ENCODE data around the gene MPC2.

Gene MPC2

DNA sequence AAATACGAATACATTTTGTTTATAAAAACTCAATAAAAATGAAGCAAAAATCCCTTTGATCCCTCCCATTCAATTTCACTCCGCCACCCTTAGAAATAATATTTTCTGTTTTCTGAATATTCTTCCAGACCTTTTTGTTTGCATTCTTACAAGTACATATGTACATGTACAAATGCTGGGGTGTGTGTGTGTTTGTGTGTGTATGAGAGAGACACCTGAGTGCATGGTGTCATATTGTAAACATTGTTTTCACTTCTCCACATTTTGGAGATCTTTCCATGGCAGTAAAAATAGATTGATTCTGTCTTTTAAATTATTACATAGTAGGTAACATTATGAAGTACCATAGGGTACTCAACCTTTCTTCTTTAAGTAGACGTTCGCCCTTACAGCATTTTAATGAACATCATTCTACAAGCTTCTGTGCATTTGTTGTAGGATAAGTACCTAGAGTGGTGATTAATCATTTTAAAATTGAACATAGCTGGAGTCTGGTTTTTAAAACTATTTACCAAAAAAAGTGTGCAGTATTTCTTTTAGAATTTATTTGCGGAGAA, 1.3 kb upstream of the MPC2 start:
- Histone ChIP-seq H3K4me3 (replicated peaks; ENCODE audit: low read depth, low read length) (peak overlapping the region; percentile 78), H3K27me3 (replicated peaks; ENCODE audit: control insufficient read depth, insufficient read depth, low read length) (no peaks in the 10 kb centered on the region), H3K36me3 (ENCODE audit: control insufficient read depth, insufficient read depth, low read length) (no peaks in the 10 kb centered on the region)
- TF ChIP-seq, protein P1, sequence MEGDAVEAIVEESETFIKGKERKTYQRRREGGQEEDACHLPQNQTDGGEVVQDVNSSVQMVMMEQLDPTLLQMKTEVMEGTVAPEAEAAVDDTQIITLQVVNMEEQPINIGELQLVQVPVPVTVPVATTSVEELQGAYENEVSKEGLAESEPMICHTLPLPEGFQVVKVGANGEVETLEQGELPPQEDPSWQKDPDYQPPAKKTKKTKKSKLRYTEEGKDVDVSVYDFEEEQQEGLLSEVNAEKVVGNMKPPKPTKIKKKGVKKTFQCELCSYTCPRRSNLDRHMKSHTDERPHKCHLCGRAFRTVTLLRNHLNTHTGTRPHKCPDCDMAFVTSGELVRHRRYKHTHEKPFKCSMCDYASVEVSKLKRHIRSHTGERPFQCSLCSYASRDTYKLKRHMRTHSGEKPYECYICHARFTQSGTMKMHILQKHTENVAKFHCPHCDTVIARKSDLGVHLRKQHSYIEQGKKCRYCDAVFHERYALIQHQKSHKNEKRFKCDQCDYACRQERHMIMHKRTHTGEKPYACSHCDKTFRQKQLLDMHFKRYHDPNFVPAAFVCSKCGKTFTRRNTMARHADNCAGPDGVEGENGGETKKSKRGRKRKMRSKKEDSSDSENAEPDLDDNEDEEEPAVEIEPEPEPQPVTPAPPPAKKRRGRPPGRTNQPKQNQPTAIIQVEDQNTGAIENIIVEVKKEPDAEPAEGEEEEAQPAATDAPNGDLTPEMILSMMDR (IDR thresholded peaks at IDR 0.05; ENCODE audit: insufficient read depth, low read length, poor library complexity, severe bottlenecking): no peak
- DNase-seq (ENCODE audit: extremely low read depth, insufficient read length): no peak

DNA sequence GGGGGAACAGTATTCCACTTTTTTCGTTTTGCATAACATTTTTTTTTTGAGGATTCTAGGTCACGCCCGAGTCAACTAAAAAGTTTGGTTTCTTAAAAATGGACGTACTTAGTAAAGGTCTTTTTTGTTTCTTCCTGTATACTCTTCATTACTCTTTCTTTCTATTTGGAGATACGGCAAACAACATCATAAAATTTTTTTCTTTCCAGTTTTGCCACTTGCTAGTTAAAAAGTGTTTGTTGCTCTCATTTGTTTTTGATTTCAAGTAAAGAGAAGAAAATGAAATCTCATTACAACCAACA, 788 bp upstream of the MPC2 start:
- H3K27me3 ChIP-seq (replicated peaks; ENCODE audit: control insufficient read depth, insufficient read depth, low read length): no peaks in the 10 kb centered on the region
- TF ChIP-seq, protein P1 (IDR thresholded peaks at IDR 0.05; ENCODE audit: insufficient read depth, low read length, poor library complexity, severe bottlenecking): no peak
- DNase-seq (ENCODE audit: extremely low read depth, insufficient read length): no peak
- H3K4me3 ChIP-seq (replicated peaks; ENCODE audit: low read depth, low read length): peak overlapping the region; percentile 78
- H3K36me3 ChIP-seq (ENCODE audit: control insufficient read depth, insufficient read depth, low read length): no peaks in the 10 kb centered on the region

DNA sequence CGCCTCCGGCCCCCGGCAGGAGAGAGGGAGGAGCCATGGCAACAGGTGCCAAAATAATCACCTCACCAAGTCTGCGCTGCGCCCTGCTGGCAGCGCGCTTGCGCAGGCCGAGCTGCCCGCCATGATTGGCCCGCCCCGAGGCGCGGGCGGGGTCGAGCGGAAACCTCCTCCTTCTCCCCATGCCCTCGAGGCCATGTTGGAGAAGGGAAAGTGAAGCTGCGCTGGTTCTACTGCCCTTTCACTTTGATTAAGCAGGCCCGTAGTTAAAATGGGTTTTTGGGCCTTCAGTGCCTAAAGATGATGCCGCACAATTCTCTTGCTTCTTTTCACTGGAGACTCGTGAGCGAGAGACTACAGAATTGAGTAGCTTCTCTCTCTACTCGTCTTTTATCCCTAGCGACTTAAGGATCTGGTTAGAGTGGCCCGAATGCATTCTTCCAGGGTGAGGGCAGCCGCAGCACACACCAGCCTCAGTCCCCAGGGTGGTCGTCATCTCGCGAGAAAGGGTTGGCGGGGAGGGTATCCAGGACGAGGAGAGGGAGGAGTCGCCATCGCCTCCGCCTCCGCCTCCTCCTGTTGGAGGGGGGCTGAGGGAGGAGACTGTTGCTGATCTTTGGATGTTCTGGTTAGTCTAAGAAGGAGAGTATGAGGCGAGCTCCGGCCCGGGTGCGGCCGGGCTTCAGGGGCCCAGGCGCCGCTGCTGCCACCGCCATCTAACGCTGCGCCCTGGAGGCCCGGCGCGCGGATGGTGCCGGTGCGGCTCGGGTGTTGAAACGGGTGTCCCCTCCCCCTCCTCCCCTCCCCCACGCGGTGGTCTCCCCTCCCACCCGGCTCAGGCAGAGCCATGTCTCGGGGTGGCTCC, 573 bp downstream of the MPC2 start, which contains the start of gene DCAF6:
TSS of gene DCAF6 (plus strand) at position 616 of the 862 bp plus-strand sequence. CDS start at position 845, 229 bp downstream.
- Histone ChIP-seq H3K27me3 (replicated peaks; ENCODE audit: control insufficient read depth, insufficient read depth, low read length) (no peaks in the 10 kb centered on the region), H3K4me3 (replicated peaks; ENCODE audit: low read depth, low read length) (peak within 1 kb of the TSS; percentile 78), H3K36me3 (ENCODE audit: control insufficient read depth, insufficient read depth, low read length) (no peaks in the 10 kb centered on the region)
- peak; percentile 100 for DNase-seq (ENCODE audit: extremely low read depth, insufficient read length)
- TF ChIP-seq, protein P1 (IDR thresholded peaks at IDR 0.05; ENCODE audit: insufficient read depth, low read length, poor library complexity, severe bottlenecking): no peak

DNA sequence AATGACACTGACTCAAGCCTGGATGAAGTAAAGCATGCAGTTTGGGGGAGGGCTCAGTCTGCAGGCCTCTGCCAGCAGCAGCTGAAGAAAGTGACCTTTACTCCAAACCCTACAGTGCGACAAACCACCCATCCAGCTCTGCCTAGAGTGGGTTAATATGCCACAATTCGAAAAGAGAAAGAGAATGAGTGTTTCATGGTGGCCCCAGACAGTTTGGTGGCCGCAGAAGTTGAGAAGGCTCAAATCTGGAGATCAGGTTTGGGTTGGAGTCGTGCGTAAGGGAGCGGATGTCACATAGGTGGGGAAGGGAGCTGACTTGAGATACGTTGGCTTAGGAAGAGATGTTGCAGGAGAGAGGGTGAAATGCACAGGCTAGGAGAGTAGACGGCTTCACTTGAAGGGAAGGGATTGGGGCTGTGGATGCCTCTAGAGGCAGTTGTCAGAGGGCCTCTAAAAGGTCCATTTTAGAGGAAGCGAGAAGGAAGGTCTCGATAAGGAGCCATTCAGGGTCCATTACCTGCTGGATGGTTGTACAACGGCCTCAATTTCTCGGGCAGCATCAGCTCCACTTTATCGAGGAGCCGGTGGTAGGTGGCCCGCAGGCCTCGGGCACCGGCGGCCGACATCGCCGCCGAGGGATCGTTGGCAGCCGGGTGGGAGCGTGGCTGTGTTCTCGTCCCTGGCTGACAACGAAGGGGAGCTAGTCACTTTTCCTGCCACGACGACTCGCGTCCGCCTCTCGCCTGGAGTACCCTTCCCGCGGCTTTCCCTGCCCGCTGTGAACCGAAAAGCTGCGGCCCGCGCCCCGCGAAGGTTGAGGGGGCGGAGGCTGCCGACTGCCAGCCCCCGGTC, 1.4 kb downstream of the MPC2 start:
- H3K27me3 ChIP-seq (replicated peaks; ENCODE audit: control insufficient read depth, insufficient read depth, low read length): no peaks in the 10 kb centered on the region
- peak overlapping the region; percentile 78 for H3K4me3 ChIP-seq (replicated peaks; ENCODE audit: low read depth, low read length)
- peak; percentile 21 for DNase-seq (ENCODE audit: extremely low read depth, insufficient read length)
- no peaks in the 10 kb centered on the region for H3K36me3 ChIP-seq (ENCODE audit: control insufficient read depth, insufficient read depth, low read length)
- TF ChIP-seq, protein P1 (IDR thresholded peaks at IDR 0.05; ENCODE audit: insufficient read depth, low read length, poor library complexity, severe bottlenecking): no peak

DNA sequence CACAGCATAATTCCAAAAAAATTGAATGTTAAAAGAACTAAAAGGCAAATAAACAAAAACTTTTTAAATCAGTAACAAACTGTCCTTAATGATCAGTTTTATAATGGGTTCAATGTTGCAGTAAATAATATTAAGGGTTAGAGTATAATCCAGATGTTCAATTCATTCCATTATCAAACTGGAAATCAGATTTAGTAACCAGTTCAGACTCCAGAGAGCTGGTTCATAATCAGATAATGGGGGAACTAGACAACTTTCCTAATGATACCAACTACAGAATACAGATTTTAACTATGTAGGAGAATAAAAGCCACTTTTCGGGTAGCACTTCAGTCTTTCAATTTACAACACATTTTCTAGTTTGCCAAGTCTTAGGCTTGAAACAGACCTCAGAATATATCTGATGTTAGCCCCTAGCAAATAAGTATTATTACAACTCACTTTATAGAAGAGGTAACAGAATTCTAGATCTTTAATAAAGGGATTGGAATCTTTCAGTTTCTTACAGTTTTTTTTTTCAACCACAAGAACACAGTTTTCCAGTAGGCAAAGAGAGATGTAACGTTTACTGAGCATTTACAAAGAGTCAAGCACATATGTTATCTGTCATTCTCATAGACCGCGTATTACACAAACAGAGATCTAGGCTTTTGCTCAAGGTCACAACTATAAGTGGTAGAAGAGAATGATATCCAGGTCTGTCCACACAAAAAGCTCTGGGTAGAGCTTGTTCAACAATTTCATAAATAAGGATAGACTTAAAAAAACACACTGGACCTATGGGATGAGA, 2.3 kb downstream of the MPC2 start:
- no peaks in the 10 kb centered on the region for H3K36me3 ChIP-seq (ENCODE audit: control insufficient read depth, insufficient read depth, low read length)
- H3K4me3 ChIP-seq (replicated peaks; ENCODE audit: low read depth, low read length): peak overlapping the region; percentile 78
- TF ChIP-seq, protein P1 (IDR thresholded peaks at IDR 0.05; ENCODE audit: insufficient read depth, low read length, poor library complexity, severe bottlenecking): no peak
- H3K27me3 ChIP-seq (replicated peaks; ENCODE audit: control insufficient read depth, insufficient read depth, low read length): no peaks in the 10 kb centered on the region
- DNase-seq (ENCODE audit: extremely low read depth, insufficient read length): no peak

Measured in GM06990 (cell line).